OCI-LY1 (cell line): Measurements from ENCODE around the gene CTAG1A.
"Not testable (repeated sequence)": the region's sequence is repeated elsewhere in the genome, so short reads cannot be mapped to it uniquely, and the experiment has no call there.

Source experiments
- H2AFZ ChIP-seq: fragments of 200-600 bp; sonication (generic), shearing (Covaris generic); 2 replicates; pipeline ENCODE4 v1.6.0; 2014; ENCODE audit warnings: antibody characterized with exemption, mild to moderate bottlenecking, low read length
- H3F3A ChIP-seq: fragments of 200-600 bp; sonication (generic), shearing (Covaris generic); 2 replicates; pipeline ENCODE4 v1.6.0; 2014; ENCODE audit warnings: mild to moderate bottlenecking, antibody characterized with exemption, low read length, moderate library complexity; ENCODE audit not compliant: insufficient read depth
- H3K27ac ChIP-seq: fragments of 200-600 bp; sonication (generic); 2 replicates; pipeline ENCODE4 v1.5.1; 2014; ENCODE audit warnings: low read length, mixed run types, mild to moderate bottlenecking, low read depth; ENCODE audit not compliant: poor library complexity, severe bottlenecking
- H3K27me3 ChIP-seq: fragments of 200-600 bp; sonication (generic); 2 replicates; pipeline ENCODE4 v1.6.0; 2014; ENCODE audit warnings: antibody characterized with exemption, mild to moderate bottlenecking, low read length, moderate library complexity; ENCODE audit not compliant: insufficient read depth
- H3K36me3 ChIP-seq: fragments of 200-600 bp; sonication (generic); 2 replicates; pipeline ENCODE4 v1.6.1; 2014; ENCODE audit warnings: mild to moderate bottlenecking, antibody characterized with exemption, low read length, moderate library complexity, mixed read lengths; ENCODE audit not compliant: insufficient read depth
- H3K4me1 ChIP-seq: fragments of 200-600 bp; sonication (generic); 2 replicates; pipeline ENCODE4 v1.5.1; 2014; ENCODE audit warnings: mild to moderate bottlenecking, low read length, moderate library complexity; ENCODE audit not compliant: insufficient read depth, severe bottlenecking
- H3K4me2 ChIP-seq: fragments of 200-600 bp; sonication (generic), shearing (Covaris generic); 2 replicates; pipeline ENCODE4 v1.6.1; 2014; ENCODE audit warnings: low read length
- H3K4me3 ChIP-seq: fragments of 200-600 bp; sonication (generic); 2 replicates; pipeline ENCODE4 v1.5.1; 2014; ENCODE audit warnings: low read length, low read depth, mild to moderate bottlenecking, mixed read lengths; ENCODE audit not compliant: poor library complexity, severe bottlenecking
- H3K79me2 ChIP-seq: fragments of 200-600 bp; shearing (Covaris generic); 2 replicates; pipeline ENCODE4 v1.6.1; 2016; ENCODE audit warnings: mixed run types, low read length, mixed read lengths; ENCODE audit not compliant: insufficient read depth
- H3K9ac ChIP-seq: fragments of 200-600 bp; sonication (generic), shearing (Covaris generic); 2 replicates; pipeline ENCODE4 v1.6.1; 2014; ENCODE audit warnings: mild to moderate bottlenecking, low read length, mixed read lengths
- H3K9me2 ChIP-seq: fragments of 200-600 bp; sonication (generic), shearing (Covaris generic); 2 replicates; pipeline ENCODE4 v1.6.1; 2014; ENCODE audit warnings: low read depth, mild to moderate bottlenecking, low read length, mixed read lengths
- H3K9me3 ChIP-seq: fragments of 200-600 bp; shearing (Covaris generic); 2 replicates; pipeline ENCODE4 v1.6.1; 2014; ENCODE audit warnings: low read length, mixed read lengths
- H4K20me1 ChIP-seq: fragments of 200-600 bp; sonication (generic), shearing (Covaris generic); 2 replicates; pipeline ENCODE4 v1.6.0; 2016; ENCODE audit warnings: mild to moderate bottlenecking, low read length; ENCODE audit not compliant: insufficient read depth

The CTAG1A gene

DNA sequence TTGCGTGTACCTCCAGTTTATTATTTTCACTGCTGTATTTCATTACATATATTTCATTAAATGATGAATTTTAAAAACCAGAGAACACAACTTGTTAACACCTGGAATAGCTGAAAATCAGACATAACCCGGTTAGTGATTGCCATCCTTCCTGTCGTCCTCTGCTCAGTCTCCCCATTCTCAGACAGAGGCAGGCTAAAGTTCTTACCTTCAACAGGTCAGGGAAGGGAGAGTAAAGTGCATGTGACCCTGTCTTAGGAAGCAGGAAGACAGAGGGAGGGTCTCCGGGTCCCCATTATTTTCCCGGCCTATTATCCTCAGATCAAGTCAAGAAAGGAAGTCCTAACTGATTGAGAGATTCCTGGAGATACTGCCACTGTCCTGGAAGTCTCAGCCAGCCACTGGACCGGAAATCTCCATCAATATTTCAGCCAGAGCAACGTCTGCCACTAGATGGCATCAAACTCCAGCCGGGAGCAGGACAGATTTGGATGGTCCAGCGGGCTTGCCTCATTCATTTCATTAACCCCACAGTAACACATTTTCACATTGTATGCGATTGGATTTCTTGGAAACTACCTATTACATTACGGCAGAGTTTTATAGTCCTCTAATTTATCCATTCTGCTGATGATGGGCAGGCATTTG lies 36.0 kb downstream of the CTAG1A start:
- not testable (repeated sequence) for H3K4me3 ChIP-seq, H3K36me3 ChIP-seq, H3K9me2 ChIP-seq, H3K27me3 ChIP-seq, H3K9ac ChIP-seq, H3K4me1 ChIP-seq, H3K9me3 ChIP-seq, H2AFZ ChIP-seq, H3F3A ChIP-seq, H3K79me2 ChIP-seq, H4K20me1 ChIP-seq, H3K27ac ChIP-seq, H3K4me2 ChIP-seq

- H3K4me1 ChIP-seq, H4K20me1 ChIP-seq, H3F3A ChIP-seq, H3K9ac ChIP-seq, H3K9me3 ChIP-seq, H3K9me2 ChIP-seq, H3K36me3 ChIP-seq, H2AFZ ChIP-seq, H3K27me3 ChIP-seq, H3K4me2 ChIP-seq, H3K79me2 ChIP-seq, H3K27ac ChIP-seq, H3K4me3 ChIP-seq: not testable (repeated sequence)
Observed at GRCh38 chrX:154628960-154629359, 44.0 kb downstream of the CTAG1A start.

- not testable (repeated sequence) for H3K4me2 ChIP-seq, H3K9me3 ChIP-seq, H3F3A ChIP-seq, H2AFZ ChIP-seq, H3K9ac ChIP-seq, H3K27me3 ChIP-seq, H4K20me1 ChIP-seq, H3K4me3 ChIP-seq, H3K79me2 ChIP-seq, H3K36me3 ChIP-seq, H3K27ac ChIP-seq, H3K9me2 ChIP-seq, H3K4me1 ChIP-seq
Observed at GRCh38 chrX:154630949-154631348, 46.0 kb downstream of the CTAG1A start.

DNA sequence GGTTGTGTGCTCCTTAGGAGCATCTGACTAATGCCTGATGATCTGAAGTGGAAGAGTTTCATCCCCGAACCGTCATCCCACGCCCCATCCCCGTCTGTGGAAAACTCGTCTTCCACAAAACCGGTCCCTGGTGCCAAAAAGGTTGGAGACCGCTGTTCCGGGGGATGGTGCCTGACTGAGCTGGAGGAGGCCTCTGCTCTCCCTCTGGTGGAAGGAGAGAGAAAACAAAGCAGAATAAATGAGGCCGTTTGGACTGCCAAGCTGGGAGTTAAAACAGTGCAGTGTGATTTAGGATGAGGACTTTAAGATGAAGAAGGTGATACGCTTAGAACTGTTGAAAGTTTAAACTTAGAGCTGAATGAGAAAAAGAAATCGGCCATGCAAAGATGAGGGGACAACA lies 48.7 kb downstream of the CTAG1A start:
- H3K4me1 ChIP-seq, H4K20me1 ChIP-seq, H3F3A ChIP-seq: not testable (repeated sequence)

More for the DNA sequence above, 48.7 kb downstream of the CTAG1A start:
- not testable (repeated sequence) for H3K36me3 ChIP-seq, H3K9ac ChIP-seq, H3K27me3 ChIP-seq, H3K27ac ChIP-seq, H3K9me2 ChIP-seq, H2AFZ ChIP-seq, H3K79me2 ChIP-seq, H3K4me3 ChIP-seq, H3K4me2 ChIP-seq, H3K9me3 ChIP-seq
